Caco-2 (cell line): ENCODE data around the gene APPL1. TPM values are rescaled to one million over a fixed set of nuclear protein-coding genes. Genes with fewer than 3 reads are reported as not detected.

Source experiments
- BruUV-seq: library from RNA; stranded (reverse); fragments of 400-500 nt; replicated peaks from 2 replicates; lab custom pipeline; 2021; lab: Mats Ljungman, UMichigan
- CTCF ChIA-PET: fragments of 300-600 bp; sonication (Branson Sonifier 250); formaldehyde crosslinking; loops from one replicate; lab custom pipeline; 2022; ENCODE audit warnings: antibody characterized with exemption; lab: Charles Lee
- POLR2A ChIA-PET: fragments of 300-600 bp; sonication (Branson Sonifier 250); formaldehyde crosslinking; loops from one replicate; lab custom pipeline; 2022; ENCODE audit warnings: antibody characterized with exemption; lab: Charles Lee
- DNase-seq, 2 experiments: peaks; one replicate each; pipeline versions ENCODE4 v3.0.0 to v3.0.0-alpha.2; 2020 to 2022
- H3K27me3 ChIP-seq: replicated peaks from 2 replicates; pipeline ENCODE4 v1.6.0; 2011; ENCODE audit warnings: low read length; ENCODE audit not compliant: control insufficient read depth, insufficient read depth
- H3K36me3 ChIP-seq: 2 replicates; pipeline ENCODE4 v1.5.1; 2011; ENCODE audit warnings: low read length; ENCODE audit not compliant: control insufficient read depth, insufficient read depth
- H3K4me1 ChIP-seq: fragments of 250-450 bp; sonication (Bioruptor Pico); 2 replicates; pipeline ENCODE4 v1.5.1; 2020; ENCODE audit warnings: mild to moderate bottlenecking
- H3K4me3 ChIP-seq: 2 replicates; pipeline ENCODE4 v1.5.1; 2011; ENCODE audit warnings: low read depth, mild to moderate bottlenecking, control low read depth, low read length
- H3K9me3 ChIP-seq: fragments of 250-450 bp; sonication (Bioruptor Pico); 2 replicates; pipeline ENCODE4 v1.5.1; 2020; ENCODE audit warnings: mild to moderate bottlenecking, moderate library complexity
- H3K27ac Mint-ChIP-seq: one replicate; pipeline ENCODE4 v1.8.0; 2022; ENCODE audit warnings: mixed read lengths; ENCODE audit not compliant: unreplicated experiment
- H3K27me3 Mint-ChIP-seq: one replicate; pipeline ENCODE4 v1.8.0; 2022; ENCODE audit warnings: mixed read lengths; ENCODE audit not compliant: insufficient read depth, unreplicated experiment
- H3K36me3 Mint-ChIP-seq: one replicate; pipeline ENCODE4 v1.8.0; 2022; ENCODE audit warnings: mild to moderate bottlenecking, mixed read lengths; ENCODE audit not compliant: insufficient read depth, unreplicated experiment
- H3K4me1 Mint-ChIP-seq: one replicate; pipeline ENCODE4 v1.8.0; 2022; ENCODE audit warnings: low read depth, mixed read lengths; ENCODE audit not compliant: unreplicated experiment
- H3K4me3 Mint-ChIP-seq: one replicate; pipeline ENCODE4 v1.8.0; 2022; ENCODE audit warnings: mild to moderate bottlenecking, moderate library complexity, mixed read lengths; ENCODE audit not compliant: unreplicated experiment
- H3K9me3 Mint-ChIP-seq: one replicate; pipeline ENCODE4 v1.8.0; 2022; ENCODE audit warnings: mixed read lengths; ENCODE audit not compliant: unreplicated experiment
- CTCF ChIP-seq, 2 experiments: fragments of 200-600 bp in 1 of 2; IDR thresholded peaks; 1 replicate in 1 of 2; 2 replicates in 1 of 2; pipeline versions ENCODE4 v1.5.1 to v1.8.0; 2011 to 2022; ENCODE audit warnings: antibody characterized with exemption in 1 of 2, control low read depth in 1 of 2, inconsistent platforms in 1 of 2, low read depth in 1 of 2, low read length in 1 of 2, mild to moderate bottlenecking in 1 of 2, moderate library complexity in 1 of 2; ENCODE audit not compliant: insufficient read depth in 1 of 2, severe bottlenecking in 1 of 2, unreplicated experiment in 1 of 2
- intact Hi-C: fragments of 100-400 bp; cut with micrococcal nuclease; formaldehyde crosslinking; loops from one replicate; pipeline ENCODE4 v1.10.0; 2022; ENCODE audit not compliant: unreplicated experiment
- total RNA-seq: library from RNA; stranded (reverse); gene quantifications from 2 replicates; pipeline ENCODE4 v1.2.3, GENCODE V29; 2022

Gene APPL1
- total RNA-seq, 1 experiment from 2014 or later = 40.7 TPM

GRCh38 chr3:57283334-57283733 is 55.8 kb downstream of the APPL1 start:
- Histone ChIP-seq H3K27me3 (no peaks in the 10 kb centered on the region), H3K4me3 (no peak overlapping the region), H3K4me1 (no peaks in the 10 kb centered on the region), H3K9me3 (no peaks in the 10 kb centered on the region; the same call in 1 of the 2 replicates), H3K36me3 (no peaks in the 10 kb centered on the region)
- no peak for TF ChIP-seq CTCF (IDR thresholded peaks at IDR 0.05; ENCODE audit: insufficient read depth in 1 of 2, low read depth in 1 of 2, low read length in 1 of 2, severe bottlenecking in 1 of 2, unreplicated experiment in 1 of 2)
- intact Hi-C loops = no loop called here
- no TSS peak for BruUV-seq
- no peak overlapping the region for H3K27ac Mint-ChIP-seq
- H3K36me3 Mint-ChIP-seq = no peaks in the 10 kb centered on the region
- ChIA-PET POLR2A (no interaction called here), CTCF (no interaction called here)
- DNase-seq = no peak
- no peak overlapping the region for H3K4me3 Mint-ChIP-seq
- peaks cover 10% of the 10 kb centered on the region for H3K9me3 Mint-ChIP-seq
- H3K27me3 Mint-ChIP-seq = no peaks in the 10 kb centered on the region
- H3K4me1 Mint-ChIP-seq = no peaks in the 10 kb centered on the region

GRCh38 chr3:57287205-57287604 is 59.7 kb downstream of the APPL1 start:
- Mint-ChIP-seq H3K4me3 (no peak overlapping the region), H3K9me3 (peaks cover 10% of the 10 kb centered on the region), H3K4me1 (no peaks in the 10 kb centered on the region), H3K36me3 (no peaks in the 10 kb centered on the region), H3K27ac (no peak overlapping the region), H3K27me3 (no peaks in the 10 kb centered on the region)
- BruUV-seq = no TSS peak
- Histone ChIP-seq H3K4me1 (no peaks in the 10 kb centered on the region), H3K9me3 (no peaks in the 10 kb centered on the region), H3K4me3 (no peak overlapping the region), H3K27me3 (no peaks in the 10 kb centered on the region), H3K36me3 (no peaks in the 10 kb centered on the region)
- DNase-seq = no peak
- intact Hi-C loops = no loop called here
- no peak for TF ChIP-seq CTCF (IDR thresholded peaks at IDR 0.05; ENCODE audit: insufficient read depth in 1 of 2, low read depth in 1 of 2, low read length in 1 of 2, severe bottlenecking in 1 of 2, unreplicated experiment in 1 of 2)
- POLR2A ChIA-PET = no interaction called here
- CTCF ChIA-PET = no interaction called here

GRCh38 chr3:57288403-57288802 is 60.9 kb downstream of the APPL1 start:
- Mint-ChIP-seq H3K9me3 (peaks cover 10% of the 10 kb centered on the region), H3K27me3 (no peaks in the 10 kb centered on the region), H3K4me3 (no peak overlapping the region), H3K36me3 (no peaks in the 10 kb centered on the region), H3K27ac (no peak overlapping the region), H3K4me1 (no peaks in the 10 kb centered on the region)
- H3K36me3 ChIP-seq = no peaks in the 10 kb centered on the region
- no peaks in the 10 kb centered on the region for H3K9me3 ChIP-seq
- H3K4me3 ChIP-seq = no peak overlapping the region
- no peaks in the 10 kb centered on the region for H3K4me1 ChIP-seq
- ChIA-PET POLR2A (interaction anchor here (0.6 kb wide), 1 partner anchor 75 kb away, joined by 3 read pairs; no protein-coding TSS in a partner anchor), CTCF (interaction anchor here (0.6 kb wide), 1 partner anchor 10 kb away, joined by 4 read pairs; no protein-coding TSS in a partner anchor)
- intact Hi-C loops = no loop called here
- H3K27me3 ChIP-seq = no peaks in the 10 kb centered on the region
- no peak for DNase-seq
- BruUV-seq = no TSS peak
- TF ChIP-seq CTCF (IDR thresholded peaks at IDR 0.05; ENCODE audit: insufficient read depth in 1 of 2, low read depth in 1 of 2, low read length in 1 of 2, severe bottlenecking in 1 of 2, unreplicated experiment in 1 of 2) = no peak
